Hepatocyte (in vitro differentiated cells): ENCODE measurements around the gene TP53I13.

Source experiments
- CTCF ChIP-seq: fragments of 200-600 bp; sonication (generic); IDR thresholded peaks from 2 replicates; pipeline ENCODE4 v1.5.1; 2016; ENCODE audit warnings: antibody characterized with exemption, mild to moderate bottlenecking; ENCODE audit not compliant: poor library complexity
- EZH2 ChIP-seq: fragments of 200-600 bp; sonication (generic); IDR thresholded peaks from 2 replicates; pipeline ENCODE4 v1.6.1; 2016; ENCODE audit warnings: antibody characterized with exemption, mild to moderate bottlenecking, borderline replicate concordance

DNA sequence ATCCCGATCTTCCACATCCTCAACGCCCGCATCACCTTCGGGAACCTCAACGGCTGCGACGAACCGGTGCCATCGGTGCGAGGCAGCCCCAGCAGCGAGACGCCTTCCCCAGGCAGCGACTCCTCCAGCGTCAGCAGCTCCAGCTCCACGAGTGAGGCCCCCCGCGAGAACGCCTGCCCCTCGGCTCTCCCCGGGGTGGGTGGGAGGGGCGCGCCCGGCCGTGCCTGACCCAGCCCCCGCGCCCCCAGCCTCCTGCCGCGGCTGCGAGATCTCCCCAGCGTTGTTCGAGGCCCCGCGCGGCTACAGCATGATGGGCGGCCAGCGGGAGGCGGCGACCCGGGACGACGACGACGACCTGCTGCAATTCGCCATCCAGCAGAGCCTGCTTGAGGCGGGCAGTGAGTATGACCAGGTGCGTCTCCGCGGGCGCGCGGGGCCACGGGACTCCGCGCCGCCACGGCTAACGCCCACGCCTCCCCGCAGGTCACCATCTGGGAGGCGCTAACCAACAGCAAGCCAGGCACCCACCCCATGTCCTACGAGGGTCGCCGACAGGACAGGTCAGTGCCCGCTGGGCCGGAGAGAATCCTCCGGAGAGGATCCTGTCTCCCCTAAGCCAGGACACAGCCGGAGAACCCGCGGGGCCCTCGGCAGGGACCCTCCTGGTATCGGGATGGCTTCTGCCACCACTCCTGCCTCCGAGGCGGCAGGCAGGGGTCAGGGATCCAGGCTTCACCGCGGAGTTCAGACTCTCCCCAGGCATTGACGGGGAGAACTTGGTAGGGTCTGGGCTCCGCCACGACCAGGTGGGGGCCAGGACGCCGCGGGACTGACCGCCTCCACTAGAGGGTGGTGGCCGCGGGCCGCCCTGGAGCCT, 44.1 kb downstream of the TP53I13 start:
- no peak for TF ChIP-seq CTCF
- no peak for TF ChIP-seq EZH2
